Measurements from ENCODE around the gene TGM1.
"Not testable (repeated sequence)": the region's sequence is repeated elsewhere in the genome, so short reads cannot be mapped to it uniquely, and the experiment has no call there.

The TGM1 gene

GRCh38 chr14:24232121-24232644 is 30.8 kb downstream of the TGM1 start, which contains the start of gene NEDD8:
TSS of gene NEDD8 (minus strand) at chr14:24232367. CDS start at chr14:24232267, 100 bp downstream.
- DNase-seq: peak; percentile 98 to 99

GRCh38 chr14:24231263-24232120 is 31.5 kb downstream of the TGM1 start:
- no peak for DNase-seq

- no peak for DNase-seq
Measured at GRCh38 chr14:24228902-24229301, 34.1 kb downstream of the TGM1 start.

DNA sequence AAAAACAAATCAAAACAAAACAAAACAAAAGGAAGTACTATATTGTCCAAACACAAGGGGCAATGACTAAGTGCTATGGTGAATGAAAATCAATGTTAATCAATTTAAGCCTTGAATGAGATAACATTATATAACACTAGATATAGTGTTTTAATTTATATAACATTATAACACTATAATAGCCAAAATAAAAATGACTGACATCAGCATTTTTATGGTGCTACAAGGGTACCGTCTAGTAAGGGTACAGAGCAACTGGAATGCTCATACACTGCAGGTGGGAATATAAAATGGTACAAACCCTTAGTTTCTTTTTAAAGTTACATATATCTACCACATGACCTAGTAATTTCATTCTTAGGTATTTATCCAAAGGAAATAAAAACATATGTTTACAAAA is 36.5 kb downstream of the TGM1 start:
- no peak for DNase-seq

DNA sequence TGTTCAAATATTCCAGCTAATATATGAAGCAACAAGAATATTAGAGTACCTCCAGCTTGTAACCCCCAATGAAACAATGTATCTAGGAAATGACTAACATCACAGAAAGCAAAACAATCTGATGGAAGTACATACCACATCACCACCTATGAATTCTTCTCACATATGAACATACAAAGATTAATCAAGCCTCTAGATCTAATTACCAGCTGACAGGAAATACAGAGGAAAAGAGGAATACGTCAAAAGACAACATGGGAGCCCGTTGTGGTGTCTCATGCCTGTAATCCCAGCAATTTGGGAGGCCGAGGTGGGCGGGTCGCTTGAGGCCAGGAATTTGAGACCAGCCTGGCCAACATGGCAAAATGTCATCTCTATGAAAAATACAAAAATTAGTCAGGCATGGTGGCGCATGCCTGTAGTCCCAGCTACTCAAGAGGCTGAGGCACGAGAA is 38.3 kb downstream of the TGM1 start:
- no peak for DNase-seq

DNA sequence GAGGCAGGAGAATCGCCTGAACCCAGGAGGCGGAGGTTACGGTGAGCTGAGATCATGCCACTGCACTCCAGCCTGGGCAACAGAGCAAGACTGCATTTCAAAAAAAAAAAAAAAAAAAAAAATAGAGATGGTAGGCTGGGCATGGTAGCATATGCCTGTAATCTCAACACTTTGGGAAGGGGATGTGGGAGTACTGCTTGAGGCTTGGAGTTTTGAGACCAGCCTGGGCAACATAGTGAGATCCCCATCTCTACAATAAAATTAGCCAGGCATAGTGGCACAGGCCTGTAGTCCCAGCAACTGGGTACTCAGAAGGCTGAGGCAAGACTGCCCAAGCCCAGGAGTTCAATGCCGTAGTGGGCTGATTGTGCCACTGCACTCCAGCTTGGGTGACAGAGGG is 40.0 kb downstream of the TGM1 start:
- DNase-seq: not testable (repeated sequence)

- DNase-seq: no peak
Measured at GRCh38 chr14:24219521-24219920, 43.5 kb downstream of the TGM1 start.

DNA sequence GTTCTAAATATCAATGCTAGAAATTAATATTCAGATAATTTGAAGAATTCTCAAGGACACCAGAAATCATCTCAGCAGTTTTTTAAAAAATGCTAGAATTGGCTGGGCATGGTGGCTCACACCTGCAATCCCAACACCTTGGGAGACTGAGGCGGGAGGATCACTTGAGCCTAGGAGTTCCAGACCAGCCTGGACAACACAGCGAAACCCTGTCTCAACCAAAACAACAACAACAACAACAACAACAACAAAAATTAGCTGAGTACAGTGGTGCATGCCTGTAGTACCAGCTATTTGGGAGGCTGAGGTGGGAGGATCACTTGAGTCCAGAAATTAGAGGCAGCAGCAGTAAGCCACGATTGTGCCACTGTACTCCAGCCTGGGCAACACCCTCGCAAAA is 43.9 kb downstream of the TGM1 start:
- no peak for DNase-seq

DNA sequence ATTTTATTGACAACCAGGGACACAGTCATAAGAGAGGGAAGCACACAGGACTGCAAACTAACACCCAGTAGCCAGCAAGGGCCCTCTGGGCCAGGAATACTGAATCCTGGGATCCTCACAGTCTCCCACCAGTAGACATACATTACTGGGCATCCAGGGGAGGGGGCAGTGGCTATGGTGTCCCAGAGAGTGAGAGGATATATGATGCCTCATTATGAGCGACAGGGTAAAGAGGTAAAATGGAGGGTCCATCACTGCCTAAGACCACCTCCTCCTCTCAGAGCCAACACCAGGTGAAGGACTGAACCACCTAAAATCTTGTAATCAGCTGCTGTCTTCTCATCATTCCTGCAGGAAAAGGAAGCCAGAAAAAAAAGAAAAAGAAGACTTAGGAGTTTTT is 46.1 kb downstream of the TGM1 start:
- not testable (repeated sequence) for DNase-seq

GRCh38 chr14:24216345-24216699 is 46.7 kb downstream of the TGM1 start:
- DNase-seq: no peak

- peak; percentile 92 to 94 for DNase-seq
Measured at GRCh38 chr14:24215495-24216344, 47.3 kb downstream of the TGM1 start, which contains the start of gene MDP1. TSS of gene MDP1 (minus strand) at chr14:24216066. CDS start at chr14:24215955, 111 bp downstream.

- DNase-seq: no peak
Measured at GRCh38 chr14:24213866-24214662, 48.9 kb downstream of the TGM1 start.

DNA sequence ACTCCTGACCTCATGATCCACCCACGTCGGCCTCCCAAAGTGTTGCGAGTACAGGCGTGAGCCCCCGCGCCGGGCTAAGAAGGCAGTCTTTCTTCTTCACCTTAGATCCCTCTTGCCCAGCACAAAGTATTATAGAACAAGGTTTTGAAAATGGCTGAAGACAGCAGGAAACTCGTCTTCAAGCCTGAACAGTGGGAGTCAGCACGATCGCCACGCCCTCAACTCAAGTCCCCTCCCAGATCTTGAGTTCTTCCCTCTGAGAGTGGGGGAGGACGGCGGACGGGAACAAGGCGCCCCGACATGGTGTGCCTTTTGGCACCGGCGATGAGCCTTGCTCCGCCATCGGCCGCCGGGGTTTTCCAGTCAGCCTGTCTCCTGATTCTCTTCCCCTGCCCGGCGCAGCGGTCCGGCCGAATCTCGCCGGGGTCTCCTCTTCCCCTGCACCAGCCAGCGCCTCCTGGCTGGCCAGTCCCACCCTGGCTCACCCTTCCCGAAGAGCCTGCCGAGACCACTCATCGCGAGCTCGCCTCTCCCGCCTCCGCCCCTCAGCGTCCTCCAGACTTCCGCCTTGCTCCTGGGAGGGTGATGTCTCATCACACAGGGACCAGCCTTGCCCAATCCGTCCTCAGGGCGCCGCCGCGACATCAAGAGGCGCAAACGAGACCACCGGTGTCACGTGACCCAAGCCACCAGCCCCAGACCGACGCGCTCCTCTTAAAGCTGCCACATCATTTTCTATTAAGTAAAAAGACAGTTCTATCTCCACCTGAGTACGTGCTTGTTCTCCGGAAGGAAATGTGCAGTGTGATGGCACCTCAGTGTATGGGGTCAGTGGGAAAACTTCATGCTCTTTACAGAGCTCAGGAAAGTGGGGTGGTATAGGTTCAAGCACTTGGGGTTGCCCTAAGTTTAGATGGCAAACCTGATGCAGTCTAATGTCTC is 49.8 kb downstream of the TGM1 start, which contains the start of gene CHMP4A:
Gene CHMP4A (minus strand): TSS at position 565 of the 942 bp plus-strand sequence. CDS start 49 bp downstream, at position 516.
- peak; percentile 98 to 99 for DNase-seq

GRCh38 chr14:24211311-24211710 is 51.7 kb downstream of the TGM1 start:
- no peak for DNase-seq

GRCh38 chr14:24207625-24208024 is 55.4 kb downstream of the TGM1 start:
- DNase-seq: no peak

GRCh38 chr14:24207104-24207551 is 55.8 kb downstream of the TGM1 start:
- DNase-seq: no peak

GRCh38 chr14:24206260-24207103 is 56.5 kb downstream of the TGM1 start:
- DNase-seq: no peak

GRCh38 chr14:24204163-24205146 is 58.5 kb downstream of the TGM1 start:
- DNase-seq: no peak
